HG03066 (cell line): ENCODE data around the gene TACR2.

ENCODE experiments used
- ATAC-seq: cut with Tn5 transposase; IDR thresholded peaks from one replicate; pipeline ENCODE4 v1.9.1; 2021; ENCODE audit warnings: low read depth; ENCODE audit not compliant: unreplicated experiment

The TACR2 gene

GRCh38 chr10:69377191-69377590, 39.5 kb downstream of the TACR2 start:
- no peak for ATAC-seq

GRCh38 chr10:69376662-69377061, 40.1 kb downstream of the TACR2 start:
- no peak for ATAC-seq

GRCh38 chr10:69375307-69376151, 41.2 kb downstream of the TACR2 start:
- ATAC-seq, result no peak

GRCh38 chr10:69374931-69375306, 41.8 kb downstream of the TACR2 start:
- no peak for ATAC-seq

DNA sequence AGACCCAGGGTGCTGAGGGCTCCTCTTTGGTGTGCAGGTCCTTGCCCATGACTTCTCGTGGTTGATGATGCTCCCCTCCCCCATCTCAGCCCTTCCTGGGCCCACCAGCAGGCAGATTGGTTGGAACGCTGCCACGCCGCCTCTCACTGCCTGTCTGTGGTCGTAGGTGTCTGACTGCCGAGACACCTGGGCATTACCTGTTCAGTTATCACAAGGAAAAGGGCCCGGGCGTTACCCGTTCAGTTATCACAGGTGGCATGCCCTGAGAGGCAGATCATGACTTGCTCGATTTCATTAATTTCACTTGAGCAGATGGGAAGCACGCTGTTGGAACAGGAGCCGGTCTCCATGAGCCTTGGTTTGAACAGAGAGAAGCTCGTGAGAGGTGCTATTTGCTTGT, 42.5 kb downstream of the TACR2 start:
- ATAC-seq, result no peak

DNA sequence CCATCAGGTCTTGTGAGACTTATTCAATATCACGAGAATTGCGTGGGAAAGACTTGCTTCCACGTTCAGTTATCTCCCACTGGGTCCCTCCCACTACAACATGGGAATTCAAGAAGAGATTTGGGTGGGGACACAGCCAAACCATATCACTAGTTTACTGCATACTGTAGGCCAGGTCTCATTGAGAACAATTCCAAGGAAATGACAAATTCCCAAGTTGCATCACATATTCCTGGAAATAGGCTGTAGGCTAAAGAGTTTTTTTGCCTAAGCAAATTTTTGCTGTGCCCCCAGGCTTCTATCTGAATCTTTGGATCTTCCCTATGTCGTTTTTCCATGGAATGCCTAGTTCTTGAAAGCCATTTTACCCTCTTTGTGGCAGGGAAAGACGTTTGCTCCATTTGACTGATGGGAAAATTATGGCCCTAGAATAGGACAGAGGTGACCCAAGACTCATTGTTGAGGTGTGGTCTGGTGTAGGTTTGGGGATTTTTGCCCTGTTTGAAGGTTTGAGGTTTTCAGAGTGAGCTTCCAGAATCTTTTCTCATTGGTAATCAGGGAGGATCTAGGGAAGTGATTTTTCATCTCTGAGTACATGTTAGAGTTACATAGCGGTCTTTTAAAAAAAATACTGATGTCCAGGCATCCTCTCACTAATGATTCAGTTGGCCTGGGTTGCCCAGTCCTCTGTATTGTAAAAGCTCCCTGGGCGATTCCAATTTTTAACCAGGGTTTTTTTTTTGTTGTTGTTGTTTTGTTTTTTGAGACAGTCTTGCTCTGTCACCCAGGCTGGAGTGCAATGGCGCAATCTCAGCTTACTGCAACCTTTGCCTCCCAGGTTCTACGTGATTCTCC, 44.4 kb downstream of the TACR2 start:
- ATAC-seq, result no peak

DNA sequence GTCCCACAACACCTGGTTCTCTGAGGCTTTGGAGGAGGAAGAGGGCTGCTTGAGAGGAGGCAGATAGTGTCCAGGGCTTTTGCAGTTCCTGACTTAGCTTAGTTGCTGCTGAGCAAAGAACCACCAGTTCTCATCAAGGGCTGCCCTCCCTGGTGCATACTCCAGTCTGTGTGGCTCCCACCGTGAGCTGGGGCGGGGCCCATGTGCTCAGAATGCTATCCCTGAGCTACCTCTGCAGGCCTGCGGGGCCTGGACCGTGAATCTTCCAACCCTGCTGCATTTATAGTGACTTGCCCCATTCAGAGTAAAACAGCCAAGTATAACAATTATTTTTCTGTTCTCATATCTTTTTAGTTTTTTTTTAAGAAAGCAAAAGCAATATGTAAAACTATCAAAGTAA, 49.2 kb downstream of the TACR2 start:
- no peak for ATAC-seq

- ATAC-seq, result no peak
Observed at GRCh38 chr10:69366738-69367137, 50.0 kb downstream of the TACR2 start.

GRCh38 chr10:69364232-69364940, 52.3 kb downstream of the TACR2 start:
- ATAC-seq, result no peak

GRCh38 chr10:69363666-69364065, 53.1 kb downstream of the TACR2 start:
- no peak for ATAC-seq

DNA sequence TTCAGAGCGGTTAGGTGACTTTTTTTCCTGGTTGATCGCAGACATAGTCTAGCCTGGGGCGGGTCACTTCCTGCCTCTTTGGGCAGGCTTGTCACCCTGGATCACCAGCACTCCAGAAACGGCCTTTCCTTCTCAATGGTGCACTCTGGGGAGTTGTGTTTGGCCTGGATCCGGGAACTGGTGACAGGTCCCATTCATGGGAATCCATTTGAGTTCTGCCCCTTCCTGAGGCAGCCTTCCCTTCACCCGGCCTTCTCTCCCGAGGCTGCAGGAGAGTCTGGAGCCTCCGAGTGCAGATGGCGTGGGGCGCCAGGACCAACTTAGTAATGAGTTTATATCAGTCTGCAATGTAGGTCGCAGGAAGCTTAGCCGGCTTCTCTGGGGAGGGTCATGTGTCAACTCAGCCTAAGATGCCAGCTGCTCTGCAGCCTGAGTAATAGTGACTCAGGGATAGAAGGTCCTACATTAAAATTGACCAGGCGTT, 54.2 kb downstream of the TACR2 start:
- ATAC-seq, result no peak

GRCh38 chr10:69361303-69361614, 55.5 kb downstream of the TACR2 start:
- no peak for ATAC-seq

- no peak for ATAC-seq
Observed at GRCh38 chr10:69360485-69361302, 56.0 kb downstream of the TACR2 start.

DNA sequence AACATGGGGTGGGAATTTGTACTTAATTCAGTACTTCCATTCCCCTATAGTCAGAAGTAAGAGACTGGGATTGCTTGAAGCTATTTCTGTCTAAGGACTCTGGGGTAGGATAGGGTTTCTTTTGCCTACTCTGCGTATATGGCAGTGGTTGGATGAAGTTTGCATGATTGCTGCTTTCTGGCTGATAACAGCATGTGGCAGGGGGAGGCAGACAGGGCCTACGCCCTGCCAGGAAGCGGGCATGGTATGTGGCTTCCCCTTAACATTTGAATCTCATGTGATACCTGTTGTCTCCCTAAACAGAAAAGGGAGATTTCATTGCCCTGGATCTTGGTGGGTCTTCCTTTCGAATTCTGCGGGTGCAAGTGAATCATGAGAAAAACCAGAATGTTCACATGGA, 57.1 kb downstream of the TACR2 start:
- ATAC-seq, result no peak

DNA sequence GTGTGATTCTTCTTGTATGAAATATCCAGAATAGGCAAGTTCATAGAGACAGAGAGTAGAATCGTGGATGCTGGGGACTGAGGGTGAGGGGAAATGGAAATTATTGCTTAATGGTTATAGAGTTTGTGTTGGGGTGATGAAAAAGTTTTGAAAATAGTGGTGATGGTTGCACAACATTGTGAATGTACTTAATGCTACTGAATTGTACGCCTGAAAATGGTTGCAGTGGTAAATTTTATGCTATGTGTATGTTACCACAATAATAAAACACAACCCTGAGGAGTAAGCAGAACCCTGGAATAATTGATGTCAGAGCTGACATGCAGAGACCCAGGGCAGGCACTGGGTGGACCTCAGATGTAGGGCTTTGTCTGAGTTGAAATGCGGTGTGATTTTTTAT, 57.6 kb downstream of the TACR2 start:
- ATAC-seq, result no peak

GRCh38 chr10:69358148-69358795, 58.4 kb downstream of the TACR2 start:
- ATAC-seq, result no peak

DNA sequence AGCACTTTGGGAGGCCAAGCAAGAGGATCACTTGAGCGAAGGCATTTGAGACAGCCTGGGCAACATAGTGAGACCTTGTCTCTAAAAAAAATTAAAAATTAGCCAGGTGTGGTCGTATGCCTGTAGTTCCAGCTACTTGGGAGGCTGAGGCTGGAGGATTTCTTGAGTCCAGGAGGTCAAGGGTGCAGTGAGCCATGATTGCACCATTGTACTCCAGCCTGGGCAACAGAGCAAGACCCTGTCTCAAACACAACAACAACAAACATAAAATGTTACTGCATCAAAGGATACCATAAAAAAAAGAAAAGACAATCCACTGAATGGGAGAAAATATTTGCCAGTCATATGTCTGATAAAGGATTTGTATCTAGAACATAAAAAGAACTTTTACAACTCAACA, 60.5 kb downstream of the TACR2 start:
- ATAC-seq, result no peak

DNA sequence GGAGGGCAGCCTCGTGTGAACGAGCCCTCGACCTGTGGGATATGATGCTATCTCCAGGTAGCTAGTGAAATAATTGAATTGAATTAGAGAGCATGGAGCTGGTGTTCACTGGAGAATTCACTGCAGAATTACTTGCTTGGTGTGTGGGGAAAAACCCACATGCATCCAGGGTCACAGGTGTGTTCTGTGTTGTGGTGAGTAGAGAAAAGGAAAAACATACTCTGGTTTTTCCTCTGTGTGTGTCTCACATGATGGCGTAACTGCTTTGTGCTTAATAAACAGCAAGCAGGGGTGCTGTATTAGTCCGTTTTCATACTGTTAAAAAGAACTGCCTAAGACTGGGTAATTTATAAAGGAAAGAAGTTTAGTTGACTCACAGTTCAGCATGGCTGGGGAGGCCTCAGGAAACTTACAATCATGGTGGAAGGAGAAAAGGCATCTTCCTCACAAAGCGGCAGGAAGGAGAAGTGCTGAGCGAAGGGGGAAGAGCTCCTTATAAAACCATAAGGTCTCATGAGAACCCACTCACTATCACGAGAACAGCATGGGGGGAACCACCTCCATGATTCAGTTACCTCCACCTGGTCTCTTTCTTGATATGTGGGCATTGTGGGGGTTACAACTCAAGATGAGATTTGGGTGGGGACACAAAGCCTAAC, 62.6 kb downstream of the TACR2 start:
- ATAC-seq, result no peak
